ENCODE measurements around the gene SLC12A2.

DNA sequence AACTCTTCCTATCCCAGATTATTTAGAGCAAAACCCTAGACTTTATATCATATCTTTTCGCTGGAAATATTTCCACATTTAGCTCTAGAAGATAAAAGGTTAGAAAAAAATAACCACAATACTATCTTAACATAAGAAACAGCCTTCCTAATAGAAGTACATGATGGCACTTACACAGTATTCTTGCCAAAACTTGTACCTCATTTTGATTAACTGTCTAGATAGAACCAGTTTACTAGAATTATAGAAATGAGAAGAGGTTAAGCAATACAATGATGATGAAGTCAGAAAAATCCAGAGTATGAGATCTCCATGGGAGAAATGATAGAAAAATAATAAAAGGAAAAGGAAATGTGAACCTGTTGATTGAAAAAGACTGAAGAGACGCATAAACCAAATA, 63.1 kb downstream of the SLC12A2 start:
- TF ChIP-seq, protein P1, sequence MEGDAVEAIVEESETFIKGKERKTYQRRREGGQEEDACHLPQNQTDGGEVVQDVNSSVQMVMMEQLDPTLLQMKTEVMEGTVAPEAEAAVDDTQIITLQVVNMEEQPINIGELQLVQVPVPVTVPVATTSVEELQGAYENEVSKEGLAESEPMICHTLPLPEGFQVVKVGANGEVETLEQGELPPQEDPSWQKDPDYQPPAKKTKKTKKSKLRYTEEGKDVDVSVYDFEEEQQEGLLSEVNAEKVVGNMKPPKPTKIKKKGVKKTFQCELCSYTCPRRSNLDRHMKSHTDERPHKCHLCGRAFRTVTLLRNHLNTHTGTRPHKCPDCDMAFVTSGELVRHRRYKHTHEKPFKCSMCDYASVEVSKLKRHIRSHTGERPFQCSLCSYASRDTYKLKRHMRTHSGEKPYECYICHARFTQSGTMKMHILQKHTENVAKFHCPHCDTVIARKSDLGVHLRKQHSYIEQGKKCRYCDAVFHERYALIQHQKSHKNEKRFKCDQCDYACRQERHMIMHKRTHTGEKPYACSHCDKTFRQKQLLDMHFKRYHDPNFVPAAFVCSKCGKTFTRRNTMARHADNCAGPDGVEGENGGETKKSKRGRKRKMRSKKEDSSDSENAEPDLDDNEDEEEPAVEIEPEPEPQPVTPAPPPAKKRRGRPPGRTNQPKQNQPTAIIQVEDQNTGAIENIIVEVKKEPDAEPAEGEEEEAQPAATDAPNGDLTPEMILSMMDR (conservative IDR thresholded peaks at IDR 0.05; ENCODE audit: low read depth, low read length), result no peak
- TF ChIP-seq NFE2L2 (IDR thresholded peaks at IDR 0.05; ENCODE audit: low read depth, low read length) (no peak), POLR2A (IDR thresholded peaks at IDR 0.05; ENCODE audit: low read depth, low read length) (no peak), RFX5 (IDR thresholded peaks at IDR 0.05; ENCODE audit: low read depth, low read length) (no peak), RCOR1 (IDR thresholded peaks at IDR 0.05; ENCODE audit: insufficient replicate concordance, low read length) (no peak), MAZ (IDR thresholded peaks at IDR 0.05; ENCODE audit: borderline replicate concordance, low read depth, low read length) (no peak), CHD1 (IDR thresholded peaks at IDR 0.05; ENCODE audit: low read depth, low read length) (no peak), BHLHE40 (IDR thresholded peaks at IDR 0.05; ENCODE audit: low read depth, low read length) (no peak)

All from IMR-90 (cell line).